K562 (cell line): ENCODE data around the gene BRSK1. TPM values are rescaled to one million over a fixed set of nuclear protein-coding genes. Genes with fewer than 3 reads are reported as not detected.

Source experiments
- ADNP ChIP-seq: fragments of 200-800 bp; sonication (Bioruptor generic); IDR thresholded peaks from 2 replicates; pipeline ENCODE4 v1.6.1; 2016; ENCODE audit warnings: missing genetic modification characterization, missing compliant biosample characterization
- ARID4B ChIP-seq: sonication (generic); formaldehyde crosslinking; IDR thresholded peaks from 2 replicates; pipeline ENCODE4 v1.8.0; 2022; ENCODE audit warnings: mild to moderate bottlenecking, missing genetic modification reagents
- BHLHE40 ChIP-seq: IDR thresholded peaks from 2 replicates; pipeline ENCODE4 v1.6.1; 2011; ENCODE audit warnings: low read length, improper control_type of control experiment
- ETV5 ChIP-seq: sonication (generic); formaldehyde crosslinking; IDR thresholded peaks from 2 replicates; pipeline ENCODE4 v1.4.0; 2020; ENCODE audit warnings: low read depth, mild to moderate bottlenecking, missing genetic modification reagents
- GABPB1 ChIP-seq: sonication (generic); formaldehyde crosslinking; IDR thresholded peaks from 2 replicates; pipeline ENCODE4 v1.8.0; 2022; ENCODE audit warnings: mild to moderate bottlenecking, missing genetic modification reagents
- GTF2A2 ChIP-seq: IDR thresholded peaks from 2 replicates; pipeline ENCODE4 v1.6.1; 2016; ENCODE audit warnings: mild to moderate bottlenecking, missing genetic modification characterization, missing compliant biosample characterization
- HINFP ChIP-seq: fragments of 450-650 bp; conservative IDR thresholded peaks from 2 replicates; pipeline ENCODE4 v1.6.1; 2016; ENCODE audit warnings: missing genetic modification characterization, low read depth, mild to moderate bottlenecking, control low read depth, missing compliant biosample characterization
- IRF2 ChIP-seq: sonication (generic); formaldehyde crosslinking; IDR thresholded peaks from 2 replicates; pipeline ENCODE4 v1.8.1; 2022; ENCODE audit warnings: mild to moderate bottlenecking, missing genetic modification reagents
- PKNOX1 ChIP-seq: fragments of 450-650 bp; IDR thresholded peaks from 2 replicates; pipeline ENCODE4 v1.6.1; 2016
- RBM39 ChIP-seq: fragments of 200-400 bp; formaldehyde crosslinking; optimal IDR thresholded peaks from 2 replicates; pipeline ENCODE3; 2018; ENCODE audit warnings: low read depth, low read length
- SAP30 ChIP-seq: fragments of 200-600 bp; sonication (generic); IDR thresholded peaks from 2 replicates; pipeline ENCODE4 v1.6.1; 2012; ENCODE audit warnings: borderline replicate concordance, low read depth, mild to moderate bottlenecking, moderate library complexity, low read length, control low read depth, inconsistent platforms; ENCODE audit not compliant: insufficient read depth, poor library complexity, severe bottlenecking
- TAF1 ChIP-seq: IDR thresholded peaks from 2 replicates; pipeline ENCODE4 v1.6.1; 2011; ENCODE audit warnings: mild to moderate bottlenecking, low read length, moderate library complexity; ENCODE audit not compliant: insufficient read depth, control insufficient read depth, severe bottlenecking; ENCODE audit errors: extremely low read depth
- THAP7 ChIP-seq: fragments of 250-450 bp; sonication (Bioruptor Pico); IDR thresholded peaks from 2 replicates; pipeline ENCODE4 v1.5.0; 2021
- ZSCAN29 ChIP-seq: fragments of 450-650 bp; IDR thresholded peaks from 2 replicates; pipeline ENCODE4 v1.6.1; 2017
- polyA plus RNA-seq, 8 experiments: library from polyadenylated mRNA; depleted of rRNA in 4 of 8; stranded (reverse) in 5 of 8; unstranded in 3 of 8; fragments of >200 nt; fragmentation: Nextera tagmentation in 2 of 8; fragmentation: Illumina TruSeq in 1 of 8; extraction: Ambion mirVana in 2 of 8; extraction: Trizol in 1 of 8; gene quantifications; 2 replicates each; pipeline versions ENCODE4 v1.2.1 to v1.2.3, GENCODE V29; 2011 to 2014; ENCODE audit warnings: inconsistent platforms in 1 of 8, missing spikeins in 1 of 8
- total RNA-seq, 7 experiments: library from RNA; depleted of rRNA in 6 of 7; stranded (reverse); fragments of >200 nt in 6 of 7; fragmentation: Illumina TruSeq in 2 of 7; extraction: Trizol in 2 of 7; gene quantifications; 2 replicates each; pipeline versions ENCODE4 v1.2.1 to v1.2.3, GENCODE V29; 2011 to 2021; ENCODE audit warnings: low replicate concordance in 1 of 7
- TF ChIP-seq, protein P1 (sequence below): fragments of 250-450 bp; sonication (Bioruptor Pico); IDR thresholded peaks from 2 replicates; pipeline ENCODE4 v1.6.1; 2021; ENCODE audit warnings: mild to moderate bottlenecking
- TF ChIP-seq, protein P2 (sequence below): fragments of 200-800 bp; sonication (Bioruptor generic); IDR thresholded peaks from 2 replicates; pipeline ENCODE4 v1.6.1; 2017; ENCODE audit warnings: missing genetic modification characterization, missing compliant biosample characterization

BRSK1 gene
- total and polyA plus RNA-seq, 9 of the 15 experiments (the other 6 are each of a cell fraction or from before 2014, with no cell fraction given): 1.7 to 9.3 (median 3.8) TPM; not detected in 2

GRCh38 chr19:55257461-55258420 is 26.1 kb upstream of the BRSK1 start (continued):
- TF ChIP-seq ARID4B (peak; percentile 20; the same call in 1 of the 2 replicates), THAP7 (CRISPR knock-in tag) (no peak), GTF2A2 (no peak), PKNOX1 (peak; percentile 43; the same call in 1 of the 2 replicates), IRF2 (CRISPR knock-in tag) (no peak), RBM39 (no peak), SAP30 (peak; percentile 88), ADNP (tag) (no peak), TAF1 (peak; percentile 1), BHLHE40 (peak; percentile 86), ETV5 (CRISPR knock-in tag) (0 out of 2 replicates have a peak, but pooled peaks have one; percentile 14), ZSCAN29 (no peak), HINFP (tag) (no peak), GABPB1 (CRISPR knock-in tag) (0 out of 2 replicates have a peak, but pooled peaks have one; percentile 8)
- TF ChIP-seq, protein P1, sequence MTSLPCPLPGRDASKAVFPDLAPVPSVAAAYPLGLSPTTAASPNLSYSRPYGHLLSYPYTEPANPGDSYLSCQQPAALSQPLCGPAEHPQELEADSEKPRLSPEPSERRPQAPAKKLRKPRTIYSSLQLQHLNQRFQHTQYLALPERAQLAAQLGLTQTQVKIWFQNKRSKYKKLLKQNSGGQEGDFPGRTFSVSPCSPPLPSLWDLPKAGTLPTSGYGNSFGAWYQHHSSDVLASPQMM (CRISPR knock-in tag): no peak
- TF ChIP-seq, protein P2, sequence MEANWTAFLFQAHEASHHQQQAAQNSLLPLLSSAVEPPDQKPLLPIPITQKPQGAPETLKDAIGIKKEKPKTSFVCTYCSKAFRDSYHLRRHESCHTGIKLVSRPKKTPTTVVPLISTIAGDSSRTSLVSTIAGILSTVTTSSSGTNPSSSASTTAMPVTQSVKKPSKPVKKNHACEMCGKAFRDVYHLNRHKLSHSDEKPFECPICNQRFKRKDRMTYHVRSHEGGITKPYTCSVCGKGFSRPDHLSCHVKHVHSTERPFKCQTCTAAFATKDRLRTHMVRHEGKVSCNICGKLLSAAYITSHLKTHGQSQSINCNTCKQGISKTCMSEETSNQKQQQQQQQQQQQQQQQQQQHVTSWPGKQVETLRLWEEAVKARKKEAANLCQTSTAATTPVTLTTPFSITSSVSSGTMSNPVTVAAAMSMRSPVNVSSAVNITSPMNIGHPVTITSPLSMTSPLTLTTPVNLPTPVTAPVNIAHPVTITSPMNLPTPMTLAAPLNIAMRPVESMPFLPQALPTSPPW (CRISPR knock-in tag): peak; percentile 64
